CD4-positive, alpha-beta T cell treated with Interleukin-4 for 4 hours (primary cell): Measurements from ENCODE around the gene TALDO1.

Experiments
- DNase-seq: peaks from one replicate; pipeline ENCODE4 v3.0.0-alpha.2; 2020

Gene TALDO1

DNA sequence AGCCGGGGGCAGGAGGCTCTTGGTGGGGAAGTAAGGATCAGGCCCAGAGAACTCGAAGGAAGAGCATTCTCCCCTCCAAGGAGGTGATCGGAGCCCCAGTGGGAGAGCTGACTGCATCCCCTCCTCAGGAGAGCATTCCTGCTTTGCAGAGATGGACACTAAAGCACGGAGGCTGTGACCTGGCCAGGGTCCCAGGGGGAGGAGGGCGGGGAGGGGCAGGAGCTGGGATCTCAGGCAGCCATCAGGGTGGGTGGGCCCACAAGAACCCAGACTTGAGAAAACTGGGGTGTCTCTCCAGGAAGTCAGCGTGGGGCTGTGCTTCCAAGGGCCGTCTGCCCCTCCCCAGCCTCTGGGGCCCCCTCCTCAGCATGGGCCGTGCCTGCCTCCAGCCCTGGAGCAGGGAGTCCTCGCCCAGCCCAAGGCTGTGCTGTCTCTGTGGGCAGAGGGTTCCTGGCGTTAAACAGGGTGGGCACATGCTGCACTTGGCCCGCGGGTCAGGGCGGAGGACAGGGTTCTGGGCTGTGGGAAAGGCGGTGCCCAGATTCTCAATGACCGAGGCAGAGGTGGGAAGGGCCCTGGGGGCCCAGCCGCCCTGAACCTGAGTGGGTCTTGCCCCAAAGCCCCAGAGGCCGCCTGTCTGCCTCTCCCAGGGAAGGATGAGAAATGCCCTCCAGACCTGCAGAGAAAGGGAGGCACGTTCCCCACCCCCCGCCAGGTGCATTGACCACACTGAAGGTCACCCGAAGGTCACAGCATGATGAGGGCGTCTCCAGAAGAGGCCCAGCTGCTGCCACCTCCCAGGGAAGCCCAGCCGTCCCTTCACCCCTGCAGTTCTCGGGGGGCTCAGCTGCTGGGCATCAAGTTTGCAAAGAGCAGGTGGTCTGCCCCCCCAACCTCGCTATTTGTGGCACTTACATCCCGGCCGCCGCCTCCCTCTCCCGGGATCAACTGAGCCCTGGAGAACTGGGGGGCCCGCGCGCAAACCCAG, 42.0 kb downstream of the TALDO1 start:
- no peak for DNase-seq

DNA sequence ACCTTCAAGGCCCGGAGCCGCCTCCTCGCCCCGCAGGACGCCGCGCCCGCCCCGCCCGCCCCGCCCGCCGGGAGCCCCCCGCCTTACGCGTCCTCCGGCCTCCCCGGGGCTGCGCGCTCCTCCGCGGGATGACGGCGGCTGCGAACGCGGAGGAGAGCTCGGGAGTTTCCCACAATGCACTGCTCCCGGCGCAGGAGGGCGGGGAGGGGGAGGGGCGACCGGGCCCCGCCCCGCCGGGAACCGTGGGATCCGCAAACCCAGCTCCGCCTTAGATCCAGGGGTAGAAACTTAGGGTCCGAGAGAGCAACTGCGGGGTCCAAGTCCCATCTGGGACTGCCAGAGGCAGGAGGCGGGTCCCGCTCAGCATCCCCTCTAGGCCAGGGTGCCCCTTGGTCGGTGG, 42.7 kb downstream of the TALDO1 start, which contains the start of gene CEND1:
Gene CEND1 (minus strand): TSS at position 148 of the 400 bp plus-strand sequence. CDS start 1,514 bp downstream, outside the sequence.
- DNase-seq: peak; percentile 14

DNA sequence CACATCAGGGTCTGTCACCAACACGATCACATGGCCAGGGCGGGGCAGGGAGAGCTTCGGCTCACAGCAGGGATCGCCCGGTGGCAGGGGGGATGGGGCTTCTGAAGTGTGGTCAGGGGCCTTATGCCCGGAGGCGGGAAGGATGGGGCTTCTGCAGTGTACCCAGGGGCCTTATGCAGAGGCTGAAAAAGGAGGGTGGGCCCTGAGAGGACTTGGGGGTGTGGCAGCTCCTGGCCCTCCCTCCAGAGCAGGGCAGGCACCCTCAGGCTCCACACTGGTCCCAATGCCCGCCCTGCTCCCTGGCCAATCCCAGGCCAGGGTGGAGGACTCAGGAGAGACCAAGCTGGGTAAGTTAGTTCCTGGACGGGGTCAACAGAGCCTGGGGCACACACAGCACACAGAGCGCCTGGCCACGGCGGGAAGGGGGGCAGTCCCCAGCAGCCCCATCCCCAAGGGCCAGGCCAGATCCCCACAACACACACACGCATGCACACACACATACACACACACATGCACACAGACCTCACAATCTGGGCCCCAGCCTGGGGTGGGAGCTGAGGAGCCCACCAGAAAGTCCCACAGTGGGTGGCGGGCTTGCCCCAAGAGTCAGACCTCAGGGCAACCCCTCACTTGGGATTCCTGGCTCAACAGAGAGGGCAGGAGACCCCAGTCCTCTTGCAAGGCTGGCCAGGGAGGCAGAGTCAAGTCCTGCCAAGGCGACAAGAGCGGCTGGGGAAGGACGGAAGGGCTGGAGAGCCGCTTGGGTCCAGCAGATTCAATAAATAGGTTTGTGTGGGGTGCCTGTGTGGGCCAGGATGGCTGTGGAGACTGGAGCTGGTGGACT, 43.7 kb downstream of the TALDO1 start:
- DNase-seq: no peak

GRCh38 chr11:791658-792534, 44.6 kb downstream of the TALDO1 start:
- no peak for DNase-seq

DNA sequence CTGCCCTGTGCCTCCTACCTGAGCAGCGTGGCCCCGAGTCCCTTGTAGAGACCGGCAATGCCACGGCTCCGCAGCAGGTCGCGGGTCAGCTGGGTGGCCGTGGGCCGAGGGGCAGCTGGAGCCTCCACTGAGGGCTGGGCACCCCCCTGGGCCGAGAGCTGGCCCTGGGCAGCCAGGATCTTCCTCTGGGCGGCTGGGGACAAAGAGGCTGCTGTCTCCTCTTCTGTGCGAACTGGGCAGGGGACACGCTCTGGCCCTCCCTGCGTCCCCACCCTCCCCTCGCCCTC, 45.2 kb downstream of the TALDO1 start:
- DNase-seq: no peak

DNA sequence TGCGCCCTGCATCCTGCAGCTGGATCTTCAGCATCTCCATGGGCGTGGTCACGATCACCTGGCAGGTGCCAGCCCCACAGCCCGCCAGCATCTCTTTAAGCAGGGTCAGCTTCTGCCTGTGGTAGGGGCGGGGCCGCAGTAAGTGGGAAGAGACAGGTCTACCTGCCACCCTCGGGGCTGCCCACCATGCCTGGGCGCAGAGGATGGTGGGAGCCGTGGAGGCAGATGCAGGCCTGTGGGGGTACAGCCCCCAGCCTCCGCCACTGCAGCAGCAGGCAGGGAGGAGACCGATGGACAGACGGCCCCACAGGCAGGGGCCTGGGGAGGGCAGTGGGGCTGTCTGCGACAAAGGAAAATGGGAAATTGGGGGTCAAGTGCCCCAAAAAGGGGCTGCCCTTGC, 45.6 kb downstream of the TALDO1 start:
- DNase-seq: no peak

GRCh38 chr11:793556-793955, 46.3 kb downstream of the TALDO1 start:
- no peak for DNase-seq

DNA sequence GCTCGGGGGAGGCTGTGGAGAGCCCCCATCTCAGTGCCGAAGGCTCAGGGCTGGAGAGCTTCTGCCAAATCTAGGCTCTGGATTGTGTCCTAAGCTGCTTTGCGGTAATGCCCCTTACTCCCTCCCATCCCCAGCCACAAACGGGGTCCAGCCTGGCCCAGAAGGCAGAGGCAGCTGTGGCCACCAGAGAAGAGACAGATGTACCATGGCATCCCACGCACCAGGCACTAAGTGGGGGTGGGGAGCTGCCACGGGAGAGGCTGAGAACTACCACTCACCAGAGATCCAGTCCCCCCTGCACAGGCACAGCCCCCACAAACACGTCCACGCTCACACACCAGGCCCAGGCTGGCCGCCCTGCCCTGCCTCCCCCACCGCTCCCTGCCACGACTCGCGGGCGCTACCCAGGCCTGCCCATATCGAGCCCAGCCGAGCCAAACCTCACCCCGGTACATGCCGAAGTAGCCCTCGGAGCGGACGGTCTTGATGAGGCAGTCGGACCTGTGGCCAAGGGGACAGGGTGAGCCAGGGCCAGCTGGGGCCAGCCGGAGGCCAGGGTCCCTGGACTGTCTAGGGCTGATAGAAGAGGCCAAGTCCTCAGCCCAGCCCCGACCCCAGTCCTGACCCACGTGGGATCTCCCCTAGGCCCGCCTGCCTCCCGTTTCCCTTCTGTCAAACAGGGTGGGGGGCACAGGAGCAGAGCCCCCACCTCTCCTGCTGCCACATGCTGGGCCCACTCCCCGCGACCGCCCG, 46.9 kb downstream of the TALDO1 start:
- DNase-seq: no peak

- no peak for DNase-seq
Observed at GRCh38 chr11:794766-795633, 47.7 kb downstream of the TALDO1 start.

DNA sequence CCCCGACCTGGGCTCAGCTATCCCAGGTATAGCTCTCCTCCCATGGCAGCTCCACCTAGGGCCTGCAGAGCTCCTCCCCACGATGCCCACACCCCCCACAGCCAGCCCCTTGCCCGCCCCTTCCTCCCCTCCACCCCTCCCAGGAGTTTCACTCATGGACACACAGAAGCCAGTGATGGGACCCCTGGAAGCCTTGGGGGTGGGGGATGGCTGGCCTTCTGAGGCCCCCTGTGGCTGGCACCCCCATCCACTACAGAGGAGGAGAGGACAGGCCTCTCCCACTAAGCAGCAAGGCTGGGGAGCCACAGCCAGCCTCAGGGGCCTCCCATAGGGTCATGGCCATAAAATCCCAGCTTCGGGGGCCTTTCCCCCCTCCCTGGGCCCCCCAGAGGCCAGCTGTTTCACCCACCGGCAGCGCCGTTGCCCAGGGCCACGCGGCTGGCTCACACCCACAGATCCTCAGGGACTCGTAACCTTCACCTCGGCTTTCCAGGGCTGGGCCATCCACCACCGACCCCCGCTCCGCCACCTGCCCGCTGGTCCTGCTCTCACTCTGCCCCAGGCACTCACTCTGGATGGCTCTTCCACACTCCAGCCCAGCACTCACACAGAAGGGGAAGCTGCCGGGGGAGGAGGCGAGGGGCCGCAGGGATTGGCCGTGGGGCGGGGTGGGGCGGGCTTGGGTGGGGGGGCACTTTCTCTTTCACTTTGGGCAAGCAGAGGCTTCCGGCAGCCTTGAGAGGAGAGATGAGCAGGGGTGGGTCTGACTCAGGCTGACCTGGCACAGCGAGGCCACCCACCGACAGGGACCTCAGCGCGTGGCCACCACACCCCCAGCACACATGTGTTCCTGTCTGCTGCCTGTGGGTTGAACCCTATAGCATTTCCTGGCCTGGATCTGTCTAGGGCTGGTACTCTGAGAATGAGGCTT, 48.6 kb downstream of the TALDO1 start:
- peak; percentile 82 for DNase-seq

- no peak for DNase-seq
Observed at GRCh38 chr11:796565-797295, 49.5 kb downstream of the TALDO1 start.

- DNase-seq: peak; percentile 86
Observed at GRCh38 chr11:797296-798092, 50.2 kb downstream of the TALDO1 start.

DNA sequence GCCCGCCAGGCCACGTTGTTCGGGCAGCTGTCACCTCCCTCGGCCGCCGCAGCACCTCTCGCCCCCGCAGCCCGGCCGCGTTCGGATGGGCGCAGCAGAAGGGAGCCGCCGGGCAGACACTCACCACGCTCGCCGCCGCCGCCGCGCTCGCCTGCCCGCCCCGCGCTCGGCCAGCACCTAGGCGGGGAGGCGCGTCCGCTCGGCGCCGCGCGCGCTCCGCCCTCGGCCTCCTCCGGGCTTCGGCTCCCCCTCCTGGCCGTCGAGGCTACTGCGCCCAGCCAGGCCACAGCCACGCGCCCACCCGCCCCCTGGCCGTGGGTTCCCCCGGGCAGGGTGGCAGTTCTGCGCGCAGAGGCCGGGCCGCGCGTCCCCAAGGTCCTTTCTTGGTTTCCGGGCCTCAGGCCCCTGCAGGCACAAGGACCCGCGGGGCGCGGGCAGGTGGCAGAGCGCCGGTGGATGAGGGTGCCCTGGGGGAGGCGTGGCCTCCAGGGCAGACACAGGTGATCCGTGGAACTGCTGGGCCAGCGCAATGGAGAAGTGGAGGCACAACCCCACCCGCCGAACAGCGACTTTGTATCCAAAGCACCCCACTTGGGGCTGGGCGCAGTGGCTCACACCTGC, 50.9 kb downstream of the TALDO1 start, which contains the start of gene SLC25A22:
Gene SLC25A22 (minus strand): TSS at position 189 of the 621 bp plus-strand sequence. CDS start 3,275 bp downstream, outside the sequence.
- peak; percentile 65 for DNase-seq

DNA sequence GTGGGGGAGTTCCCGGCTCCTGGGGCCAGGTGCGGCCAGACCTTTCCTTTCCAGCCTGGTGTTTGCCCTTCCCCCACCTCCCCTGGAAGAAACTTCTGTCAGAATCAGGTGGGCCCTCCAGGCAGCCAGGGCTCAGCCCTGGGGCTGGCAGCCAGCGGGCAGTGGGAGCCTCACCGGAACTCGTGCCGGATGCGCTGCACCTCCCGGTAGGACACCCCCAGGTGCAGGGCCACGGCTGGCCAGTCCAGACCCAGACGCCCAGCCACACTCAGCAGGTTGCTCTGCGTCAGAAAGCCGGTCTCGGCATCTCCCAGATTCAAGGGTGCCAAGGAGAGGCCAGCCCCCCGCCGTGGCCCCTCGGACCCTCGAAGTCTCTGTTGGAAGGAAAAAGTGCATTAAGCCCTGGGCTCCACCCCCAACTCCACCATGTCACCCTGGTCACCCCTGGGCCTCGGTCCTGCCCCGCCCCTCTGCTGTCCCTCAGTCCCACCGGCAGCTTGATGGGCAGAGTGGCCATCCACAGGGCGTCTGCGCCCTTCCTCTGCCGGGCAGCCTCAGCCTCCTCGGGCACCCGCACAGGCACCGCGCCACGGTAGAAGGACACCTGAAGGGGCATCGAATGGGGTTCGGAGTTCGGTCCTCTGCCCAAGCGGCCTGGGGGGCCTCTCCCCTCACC, 52.5 kb downstream of the TALDO1 start:
- no peak for DNase-seq

- no peak for DNase-seq
Observed at GRCh38 chr11:800473-800872, 53.2 kb downstream of the TALDO1 start.

- DNase-seq: no peak
Observed at GRCh38 chr11:801097-801780, 54.0 kb downstream of the TALDO1 start.
